Activated CD8-positive, alpha-beta memory T cell treated with anti-CD3 and anti-CD28 coated beads, Interleukin-2, amount 10 ng/mL, durations not matched to agents 7 days and 5 days (primary cell): Measurements from ENCODE around the gene STK16. TPM values are rescaled to one million over a fixed set of nuclear protein-coding genes. Genes with fewer than 3 reads are reported as not detected.

Experiments used
- ATAC-seq: fragments of 150-1000 bp; cut with Tn5 transposase; one replicate; pipeline ENCODE4 v1.10.0; 2021; ENCODE audit warnings: moderate library complexity
- CTCF ChIA-PET: fragments of 350-600 bp; sonication (Branson Sonifier 250); formaldehyde crosslinking; loops from one replicate; lab custom pipeline; 2021; ENCODE audit warnings: antibody characterized with exemption; lab: Charles Lee
- DNase-seq: peaks from one replicate; pipeline ENCODE4 v3.0.0-alpha.2; 2020
- H3K27ac Mint-ChIP-seq: one replicate; pipeline ENCODE4 v1.8.0; 2021; ENCODE audit warnings: mild to moderate bottlenecking, mixed read lengths
- H3K27me3 Mint-ChIP-seq: one replicate; pipeline ENCODE4 v1.8.0; 2021; ENCODE audit warnings: mixed read lengths
- H3K36me3 Mint-ChIP-seq: one replicate; pipeline ENCODE4 v1.8.0; 2021; ENCODE audit warnings: mild to moderate bottlenecking, mixed read lengths
- H3K4me1 Mint-ChIP-seq: one replicate; pipeline ENCODE4 v1.8.0; 2021; ENCODE audit warnings: mixed read lengths
- H3K4me3 Mint-ChIP-seq: one replicate; pipeline ENCODE4 v1.8.0; 2021; ENCODE audit warnings: mild to moderate bottlenecking, moderate library complexity, mixed read lengths
- H3K9me3 Mint-ChIP-seq: one replicate; pipeline ENCODE4 v1.8.0; 2022; ENCODE audit warnings: low read depth, mixed read lengths
- total RNA-seq, 2 experiments: library from RNA; stranded (reverse); gene quantifications; one replicate each; pipeline ENCODE4 v1.2.3, GENCODE V29; 2021

Gene STK16
- total RNA-seq, 2 experiments from 2014 or later, result 37.3 to 41.7 TPM

GRCh38 chr2:219230059-219230540 is 15.2 kb upstream of the STK16 start:
- H3K36me3 Mint-ChIP-seq, result peaks cover 51% of the 10 kb centered on the region
- CTCF ChIA-PET, result interaction anchor here (0.7 to 3.3 kb wide), 17 partner anchors 9 to 70 kb away, joined by 3 to 24 read pairs (median 8); partner anchors contain the start of genes ABCB6, GLB1L, NHEJ1 and STK16
- H3K27ac Mint-ChIP-seq, result peak overlapping the region; percentile 95
- DNase-seq (peak; percentile 73), ATAC-seq (peak; percentile 14)
- peak overlapping the region; percentile 98 for H3K4me3 Mint-ChIP-seq
- H3K9me3 Mint-ChIP-seq, result no peaks in the 10 kb centered on the region
- H3K4me1 Mint-ChIP-seq, result peaks cover 63% of the 10 kb centered on the region
- H3K27me3 Mint-ChIP-seq, result no peaks in the 10 kb centered on the region

GRCh38 chr2:219234331-219234730 is 10.9 kb upstream of the STK16 start:
- H3K9me3 Mint-ChIP-seq, result no peaks in the 10 kb centered on the region
- no peaks in the 10 kb centered on the region for H3K27me3 Mint-ChIP-seq
- no peak overlapping the region for H3K4me3 Mint-ChIP-seq
- peaks cover 33% of the 10 kb centered on the region for H3K4me1 Mint-ChIP-seq
- peaks cover 54% of the 10 kb centered on the region for H3K36me3 Mint-ChIP-seq
- DNase-seq, result no peak
- CTCF ChIA-PET, result interaction anchor here (0.8 kb wide), 1 partner anchor 20 kb away, joined by 3 read pairs; no protein-coding TSS in a partner anchor
- no peak for ATAC-seq
- no peak overlapping the region for H3K27ac Mint-ChIP-seq

- Mint-ChIP-seq H3K27ac (no peak overlapping the region), H3K4me3 (no peak overlapping the region), H3K27me3 (no peaks in the 10 kb centered on the region), H3K4me1 (peaks cover 42% of the 10 kb centered on the region), H3K36me3 (peaks cover 19% of the 10 kb centered on the region), H3K9me3 (no peaks in the 10 kb centered on the region)
- CTCF ChIA-PET, result no interaction called here
- DNase-seq, result no peak
- no peak for ATAC-seq
These were observed 2.0 kb upstream of the STK16 start for GRCh38 chr2:219243291-219243761.

- H3K36me3 Mint-ChIP-seq, result peaks cover 32% of the 10 kb centered on the region
- ATAC-seq (no peak), DNase-seq (no peak)
- peak overlapping the region; percentile 99 for H3K4me3 Mint-ChIP-seq
- no peaks in the 10 kb centered on the region for H3K9me3 Mint-ChIP-seq
- H3K27ac Mint-ChIP-seq, result peak overlapping the region; percentile 100
- no peaks in the 10 kb centered on the region for H3K27me3 Mint-ChIP-seq
- peaks cover 56% of the 10 kb centered on the region for H3K4me1 Mint-ChIP-seq
- CTCF ChIA-PET, result interaction anchor here (0.7 to 2.7 kb wide), 15 partner anchors 10 to 347 kb away, joined by 3 to 25 read pairs (median 6); partner anchors contain the start of genes ANKZF1, ATG9A, DNAJB2 and NHEJ1
These were observed 511 bp upstream of the STK16 start for GRCh38 chr2:219244789-219245147.

- ATAC-seq, result no peak
These were observed 586 bp downstream of the STK16 start for GRCh38 chr2:219245899-219246230.

GRCh38 chr2:219246559-219246958 is 1.3 kb downstream of the STK16 start:
- DNase-seq, result peak; percentile 43
- CTCF ChIA-PET, result interaction anchor here (2.7 kb wide), 2 partner anchors 8 to 48 kb away, joined by 19 to 25 read pairs; partner anchors contain the start of gene TUBA4A

More at GRCh38 chr2:219245899-219246230, 586 bp downstream of the STK16 start:
- Mint-ChIP-seq H3K27me3 (no peaks in the 10 kb centered on the region), H3K36me3 (peaks cover 43% of the 10 kb centered on the region), H3K9me3 (no peaks in the 10 kb centered on the region), H3K4me3 (peak overlapping the region; percentile 99), H3K27ac (peak overlapping the region; percentile 100), H3K4me1 (peaks cover 67% of the 10 kb centered on the region)
- CTCF ChIA-PET, result interaction anchor here (1.2 to 2.7 kb wide), 9 partner anchors 9 to 142 kb away, joined by 3 to 25 read pairs (median 9); partner anchors contain the start of genes ANKZF1, ATG9A, DNAJB2 and DNPEP
- DNase-seq, result peak; percentile 48

DNA sequence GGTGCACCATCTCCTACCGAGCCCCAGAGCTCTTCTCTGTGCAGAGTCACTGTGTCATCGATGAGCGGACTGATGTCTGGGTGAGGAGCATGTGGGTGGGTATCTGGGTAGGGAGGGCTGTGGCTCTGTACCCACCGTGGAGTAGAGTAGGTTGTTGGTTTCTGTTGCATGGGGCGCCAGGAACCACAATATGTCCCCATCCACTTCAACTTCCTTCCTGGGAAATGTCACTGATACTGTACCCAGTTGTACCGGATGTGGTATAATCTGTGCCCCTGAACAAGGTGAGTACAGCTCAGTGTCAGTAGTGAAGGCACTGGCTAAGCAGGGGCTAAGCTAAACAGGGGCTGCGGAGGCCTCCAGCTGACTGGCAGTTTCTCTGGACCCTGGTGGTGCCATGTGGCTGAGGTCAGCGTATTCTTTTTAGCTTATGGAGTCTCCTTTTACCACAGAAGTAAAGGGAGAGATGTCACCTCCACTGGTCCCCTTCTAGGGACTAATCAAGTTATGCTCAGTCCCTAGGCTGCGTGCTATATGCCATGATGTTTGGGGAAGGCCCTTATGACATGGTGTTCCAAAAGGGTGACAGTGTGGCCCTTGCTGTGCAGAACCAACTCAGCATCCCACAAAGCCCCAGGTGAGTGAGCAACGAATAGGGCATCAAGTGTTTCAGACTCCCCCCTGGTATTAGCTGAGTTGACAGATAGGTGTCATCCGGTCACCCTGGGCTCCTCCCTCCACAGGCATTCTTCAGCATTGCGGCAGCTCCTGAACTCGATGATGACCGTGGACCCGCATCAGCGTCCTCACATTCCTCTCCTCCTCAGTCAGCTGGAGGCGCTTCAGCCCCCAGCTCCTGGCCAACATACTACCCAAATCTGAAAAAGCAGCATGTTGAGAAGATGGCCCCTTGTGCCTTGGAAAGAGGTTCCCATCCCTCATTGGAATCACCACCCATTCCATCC is 2.7 kb downstream of the STK16 start:
- no peaks in the 10 kb centered on the region for H3K27me3 Mint-ChIP-seq
- ATAC-seq (peak; percentile 38), DNase-seq (peak; percentile 84)
- peaks cover 60% of the 10 kb centered on the region for H3K36me3 Mint-ChIP-seq
- H3K4me3 Mint-ChIP-seq, result peak overlapping the region; percentile 99
- peaks cover 81% of the 10 kb centered on the region for H3K4me1 Mint-ChIP-seq
- no peaks in the 10 kb centered on the region for H3K9me3 Mint-ChIP-seq
- peak overlapping the region; percentile 100 for H3K27ac Mint-ChIP-seq
- CTCF ChIA-PET, result interaction anchor here (0.7 to 3.5 kb wide), 12 partner anchors 9 to 88 kb away, joined by 3 to 31 read pairs (median 5); partner anchors contain the start of genes ANKZF1, ATG9A, CNPPD1 and DNAJB2

More at GRCh38 chr2:219246559-219246958, 1.3 kb downstream of the STK16 start:
- ATAC-seq, result no peak
- Mint-ChIP-seq H3K4me3 (peak overlapping the region; percentile 99), H3K9me3 (no peaks in the 10 kb centered on the region), H3K36me3 (peaks cover 50% of the 10 kb centered on the region), H3K27ac (peak overlapping the region; percentile 100), H3K27me3 (no peaks in the 10 kb centered on the region), H3K4me1 (peaks cover 74% of the 10 kb centered on the region)

DNA sequence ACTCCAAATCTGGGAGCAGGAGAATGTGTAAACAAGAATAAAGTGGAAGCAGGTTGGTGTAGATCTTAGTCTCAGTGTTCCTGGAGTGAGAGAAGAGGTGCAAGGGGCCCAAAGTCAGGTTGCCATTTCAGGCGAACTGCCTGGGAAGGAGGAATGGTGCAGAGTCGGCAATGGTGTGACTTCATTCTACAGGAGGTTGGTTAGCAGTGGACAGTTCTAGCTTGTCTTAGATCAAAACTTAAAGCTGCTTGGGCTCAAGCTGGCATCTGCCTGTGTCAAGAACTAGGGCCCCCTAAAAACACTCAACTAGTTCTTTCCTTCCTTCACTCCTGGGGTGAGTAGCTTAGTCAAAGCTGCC is 3.5 kb downstream of the STK16 start:
- Mint-ChIP-seq H3K9me3 (no peaks in the 10 kb centered on the region), H3K27ac (peak overlapping the region; percentile 100), H3K36me3 (peaks cover 60% of the 10 kb centered on the region), H3K4me3 (peak overlapping the region; percentile 99), H3K4me1 (peaks cover 77% of the 10 kb centered on the region), H3K27me3 (no peaks in the 10 kb centered on the region)
- CTCF ChIA-PET, result interaction anchor here (1.1 to 3.5 kb wide), 9 partner anchors 19 to 89 kb away, joined by 4 to 31 read pairs (median 7); partner anchors contain the start of genes ANKZF1, ATG9A, CNPPD1 and DNAJB2
- ATAC-seq, result no peak
- DNase-seq, result no peak

GRCh38 chr2:219249203-219249980 is 4.1 kb downstream of the STK16 start:
- H3K9me3 Mint-ChIP-seq, result no peaks in the 10 kb centered on the region
- H3K4me1 Mint-ChIP-seq, result peaks cover 73% of the 10 kb centered on the region
- CTCF ChIA-PET, result interaction anchor here (0.7 to 3.5 kb wide), 15 partner anchors 10 to 269 kb away, joined by 3 to 31 read pairs (median 5); partner anchors contain the start of genes ANKZF1, ATG9A, CNPPD1 and DNAJB2
- peak overlapping the region; percentile 100 for H3K27ac Mint-ChIP-seq
- peak; percentile 72 for DNase-seq
- H3K4me3 Mint-ChIP-seq, result peak overlapping the region; percentile 99
- H3K27me3 Mint-ChIP-seq, result no peaks in the 10 kb centered on the region
- H3K36me3 Mint-ChIP-seq, result peaks cover 60% of the 10 kb centered on the region
- ATAC-seq, result no peak

DNA sequence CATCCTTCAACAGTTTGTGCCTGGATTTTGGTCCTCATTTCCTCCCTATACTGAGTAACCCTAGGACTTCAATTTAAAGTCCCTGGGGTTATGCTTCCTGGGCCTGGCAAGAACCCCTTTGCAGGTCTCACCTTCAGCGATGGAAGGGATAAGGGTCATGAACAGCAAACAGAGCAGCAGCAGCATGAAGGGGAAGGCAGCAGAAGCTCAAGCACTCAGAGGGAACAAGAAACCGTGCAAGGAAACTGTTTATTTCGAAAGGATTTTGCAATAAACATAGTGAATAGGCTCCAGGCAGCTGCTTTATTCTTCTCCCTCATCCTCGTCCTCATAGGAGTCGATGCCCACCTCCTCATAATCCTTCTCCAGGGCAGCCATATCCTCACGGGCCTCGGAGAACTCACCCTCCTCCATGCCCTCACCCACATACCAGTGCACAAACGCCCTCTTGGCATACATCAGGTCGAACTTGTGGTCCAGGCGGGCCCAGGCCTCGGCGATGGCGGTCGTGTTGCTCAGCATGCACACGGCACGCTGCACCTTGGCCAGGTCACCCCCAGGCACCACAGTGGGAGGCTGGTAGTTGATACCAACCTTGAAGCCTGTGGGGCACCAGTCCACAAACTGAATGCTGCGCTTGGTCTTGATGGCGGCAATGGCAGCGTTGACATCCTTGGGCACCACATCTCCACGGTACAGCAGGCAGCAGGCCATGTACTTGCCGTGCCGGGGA is 4.9 kb downstream of the STK16 start:
- Mint-ChIP-seq H3K36me3 (peaks cover 60% of the 10 kb centered on the region), H3K4me1 (peaks cover 73% of the 10 kb centered on the region), H3K27ac (peak overlapping the region; percentile 100), H3K27me3 (no peaks in the 10 kb centered on the region), H3K4me3 (peak overlapping the region; percentile 99), H3K9me3 (no peaks in the 10 kb centered on the region)
- peak; percentile 44 for DNase-seq
- no peak for ATAC-seq
- CTCF ChIA-PET, result interaction anchor here (0.7 to 3.5 kb wide), 13 partner anchors 10 to 270 kb away, joined by 3 to 31 read pairs (median 5); partner anchors contain the start of genes ANKZF1, ATG9A, CNPPD1 and DNAJB2

GRCh38 chr2:219251656-219252055 is 6.4 kb downstream of the STK16 start:
- DNase-seq (no peak), ATAC-seq (no peak)
- Mint-ChIP-seq H3K27ac (peak overlapping the region; percentile 97), H3K4me1 (peaks cover 66% of the 10 kb centered on the region), H3K27me3 (no peaks in the 10 kb centered on the region), H3K4me3 (peak overlapping the region; percentile 99), H3K9me3 (no peaks in the 10 kb centered on the region), H3K36me3 (peaks cover 56% of the 10 kb centered on the region)
- CTCF ChIA-PET, result interaction anchor here (0.8 to 6.4 kb wide), 7 partner anchors 22 to 92 kb away, joined by 3 to 73 read pairs (median 9); partner anchors contain the start of genes ABCB6, ANKZF1, ATG9A and DNAJB2
